ENCODE measurements around the gene POMC. TPM values are rescaled to one million over a fixed set of nuclear protein-coding genes. Genes with fewer than 3 reads are reported as not detected.

The POMC gene
- total and polyA plus RNA-seq, 2 of the 13 experiments (the other 11 are each of a cell fraction or from before 2014, with no cell fraction given): not detected

- FAIRE-seq: no peak
- H3K4me2 ChIP-seq (ENCODE audit: low read depth, low read length): no peak overlapping the region
- H3K36me3 ChIP-seq (replicated peaks in 1 of 2; ENCODE audit: control insufficient read depth in 1 of 2, insufficient read depth in 2 of 2, low read length in 2 of 2): no peaks in the 10 kb centered on the region
- ChIA-PET CTCF (ENCODE audit: low intra/inter-chr PET ratio, low total read pairs) (interaction anchor here (5.2 kb wide), 1 partner anchor 156 kb away, joined by 47 read pairs; no protein-coding TSS in a partner anchor), POLR2A (no interaction called here)
- no peak overlapping the region for H3K4me3 ChIP-seq (replicated peaks in 1 of 3; ENCODE audit: insufficient read depth in 1 of 3, low read depth in 2 of 3, low read length in 3 of 3)
- no peak overlapping the region for H2AFZ ChIP-seq (ENCODE audit: low read length)
- in situ Hi-C loops (cut with HindIII; ENCODE audit: extremely low pct_ligation_motif_present, low pct_unique_long_range_greater_than_20kb): loop anchor here (5.0 to 25.0 kb wide), 2 partner anchors 154 to 719 kb away; no protein-coding TSS in a partner anchor
- H3K9ac ChIP-seq (ENCODE audit: insufficient read depth, low read depth, low read length): no peak overlapping the region
- H3K9me3 ChIP-seq (ENCODE audit: low read length): no peaks in the 10 kb centered on the region
- TF ChIP-seq ATF5 (CRISPR knock-in tag; IDR thresholded peaks at IDR 0.05; ENCODE audit: low read depth) (no peak), NFE2L1 (CRISPR knock-in tag; IDR thresholded peaks at IDR 0.05; ENCODE audit: borderline replicate concordance) (no peak), NR2F6 (IDR thresholded peaks at IDR 0.05) (no peak), NR2F6 (CRISPR knock-in tag; IDR thresholded peaks at IDR 0.05) (no peak), FOXC1 (CRISPR knock-in tag; IDR thresholded peaks at IDR 0.05; ENCODE audit: borderline replicate concordance) (no peak), CBX2 (IDR thresholded peaks at IDR 0.05; ENCODE audit: low read depth, low read length) (no peak), CBX2 (CRISPR knock-in tag; IDR thresholded peaks at IDR 0.05; ENCODE audit: low read depth) (no peak), ERF (CRISPR knock-in tag; IDR thresholded peaks at IDR 0.05) (no peak), ZBTB49 (CRISPR knock-in tag; IDR thresholded peaks at IDR 0.05; ENCODE audit: borderline replicate concordance) (no peak), TCF7 (IDR thresholded peaks at IDR 0.05; ENCODE audit: low read depth) (no peak), RAD51 (IDR thresholded peaks at IDR 0.05; ENCODE audit: borderline replicate concordance) (no peak), POLR2AphosphoS5 (IDR thresholded peaks at IDR 0.05; ENCODE audit: low read depth, low read length) (no peak)
- no peaks in the 10 kb centered on the region for H3K79me2 ChIP-seq (ENCODE audit: insufficient read depth, low read length)
- H3K27ac ChIP-seq (ENCODE audit: extremely low read length, insufficient read depth, low read length): no peak overlapping the region
- no peak for DNase-seq (ENCODE audit: low spot score)
- intact Hi-C loops (cut with micrococcal nuclease; ENCODE audit: unreplicated experiment): no loop called here
- no peak for ATAC-seq
- no peaks in the 10 kb centered on the region for H4K20me1 ChIP-seq (ENCODE audit: insufficient read depth, low read length)
- 84% methylated on average over 22 of the region's 24 CpGs for WGBS (ENCODE audit: low lambda C conversion rate)
- peaks cover 9 to 35% of the 10 kb centered on the region in 2 experiments; a peak in 4 of 5 replicates for H3K27me3 ChIP-seq (ENCODE audit: control insufficient read depth in 1 of 2, insufficient read depth in 2 of 2, low read length in 2 of 2)
- no peaks in the 10 kb centered on the region for H3K4me1 ChIP-seq (ENCODE audit: insufficient read depth, low read length)
- no TSS peak for BruUV-seq (replicated peaks)
These were observed 37.2 kb downstream of the POMC start for GRCh38 chr2:25131253-25131566.

Data from HepG2 (cell line).